GM18502 (cell line): ENCODE results near the gene EGFL7.

ENCODE experiments used
- ATAC-seq: cut with Tn5 transposase; IDR thresholded peaks from one replicate; pipeline ENCODE4 v1.9.1; 2021; ENCODE audit warnings: mild to moderate bottlenecking; ENCODE audit not compliant: unreplicated experiment, poor library complexity

Gene EGFL7

DNA sequence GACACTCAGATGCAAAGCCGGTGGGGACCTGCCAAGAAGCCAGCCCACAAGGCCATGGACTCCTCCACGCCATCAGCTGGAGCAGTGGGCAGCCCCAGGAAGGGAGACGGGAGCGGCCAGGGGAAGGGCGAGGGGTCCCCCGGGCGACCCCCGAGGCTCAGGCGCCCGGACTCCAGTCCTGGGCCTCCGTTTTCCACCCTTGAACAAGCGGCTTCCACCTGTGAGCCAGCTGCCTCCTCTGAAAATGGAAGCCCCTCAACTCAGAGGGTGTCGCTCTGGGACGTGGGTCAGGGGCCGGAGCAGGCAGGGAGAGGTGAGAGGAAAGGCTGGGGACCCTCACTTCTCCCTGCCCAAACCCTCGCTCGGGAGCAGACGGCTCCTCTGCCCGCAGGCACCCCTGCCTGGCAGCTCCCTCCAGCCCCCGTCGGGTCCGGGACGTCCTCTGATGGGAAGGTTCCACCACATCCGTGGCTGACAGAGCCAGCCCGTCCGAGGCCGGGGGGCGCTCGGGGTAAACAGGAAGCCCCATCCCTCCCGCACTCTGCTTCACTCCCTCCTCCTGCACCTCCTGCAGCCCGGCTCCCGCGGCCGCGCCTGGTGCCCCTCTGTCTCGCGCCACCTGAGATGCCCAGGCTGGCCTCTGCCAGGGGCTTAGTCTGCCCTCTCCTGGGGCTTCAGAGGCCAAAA lies 3.7 kb upstream of the EGFL7 start:
- ATAC-seq, result no peak

- no peak for ATAC-seq
These were observed 2.6 kb upstream of the EGFL7 start for GRCh38 chr9:136659861-136660784.

DNA sequence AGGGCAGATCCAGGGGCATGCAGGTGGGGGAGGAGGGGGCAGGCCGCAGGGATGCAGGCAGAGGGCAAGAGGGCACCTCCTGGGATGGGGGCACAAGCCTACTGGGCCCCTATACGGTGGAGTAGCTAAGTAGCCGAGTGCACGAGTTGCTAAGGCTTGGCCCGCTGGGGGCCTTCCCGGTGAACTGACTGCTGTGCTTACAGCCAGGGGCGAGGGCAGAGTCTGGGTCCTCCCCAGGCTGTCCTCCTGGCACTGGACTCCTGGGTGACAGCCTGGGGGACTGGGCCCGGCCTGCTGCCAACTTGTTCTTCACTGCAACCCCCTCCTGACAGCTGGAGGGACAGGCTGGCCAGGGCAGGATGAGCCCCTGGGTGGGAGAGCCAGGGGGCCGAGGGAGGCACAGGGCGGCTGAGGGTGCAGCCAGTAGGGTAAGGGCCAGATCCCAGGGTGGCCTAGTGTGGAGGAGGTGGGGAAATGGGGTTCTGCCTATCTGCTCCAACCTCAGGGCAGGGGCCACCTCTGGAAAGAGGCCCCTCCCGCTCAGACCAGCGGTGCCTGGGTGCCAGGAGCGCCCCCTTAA lies 1.7 kb upstream of the EGFL7 start:
- ATAC-seq, result no peak

DNA sequence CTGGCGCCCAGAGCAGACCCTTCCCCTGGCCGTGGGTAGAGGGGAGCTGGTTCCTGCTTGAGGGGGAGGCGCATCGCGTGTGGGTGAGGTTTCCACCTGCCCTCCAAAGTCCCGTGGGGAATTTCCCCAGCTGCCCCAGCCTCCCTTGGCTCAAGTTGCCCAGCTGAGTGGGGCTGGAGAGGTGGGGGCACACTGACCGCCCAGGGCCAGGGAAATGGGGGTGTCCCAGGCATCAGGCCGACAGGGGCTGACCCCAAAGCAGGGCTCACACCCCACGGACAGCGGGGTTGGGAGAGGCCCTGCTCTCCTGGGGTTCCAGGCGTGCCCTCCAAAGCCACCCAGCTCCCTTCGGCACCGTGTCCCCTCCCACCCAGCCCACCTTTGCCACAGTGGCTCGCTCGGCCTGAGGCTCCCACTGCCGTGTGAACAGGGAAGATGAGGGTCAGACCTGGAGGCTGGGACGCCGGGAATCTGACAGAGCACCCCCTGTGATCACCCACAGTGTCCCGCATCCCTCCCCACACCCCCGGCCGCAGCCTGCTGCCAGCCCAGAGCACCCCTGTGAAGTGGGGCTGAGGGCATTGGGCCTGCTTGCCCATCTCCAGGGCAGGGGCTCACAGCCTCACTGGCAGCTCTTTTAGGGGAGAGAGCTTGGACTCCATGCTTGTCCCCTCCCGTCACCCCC lies 933 bp upstream of the EGFL7 start:
- no peak for ATAC-seq

- ATAC-seq, result no peak
These were observed 425 bp upstream of the EGFL7 start for GRCh38 chr9:136662326-136662655.

GRCh38 chr9:136664000-136664915 lies 1.5 kb downstream of the EGFL7 start:
- no peak for ATAC-seq

- no peak for ATAC-seq
These were observed 2.5 kb downstream of the EGFL7 start for GRCh38 chr9:136665111-136665703.

DNA sequence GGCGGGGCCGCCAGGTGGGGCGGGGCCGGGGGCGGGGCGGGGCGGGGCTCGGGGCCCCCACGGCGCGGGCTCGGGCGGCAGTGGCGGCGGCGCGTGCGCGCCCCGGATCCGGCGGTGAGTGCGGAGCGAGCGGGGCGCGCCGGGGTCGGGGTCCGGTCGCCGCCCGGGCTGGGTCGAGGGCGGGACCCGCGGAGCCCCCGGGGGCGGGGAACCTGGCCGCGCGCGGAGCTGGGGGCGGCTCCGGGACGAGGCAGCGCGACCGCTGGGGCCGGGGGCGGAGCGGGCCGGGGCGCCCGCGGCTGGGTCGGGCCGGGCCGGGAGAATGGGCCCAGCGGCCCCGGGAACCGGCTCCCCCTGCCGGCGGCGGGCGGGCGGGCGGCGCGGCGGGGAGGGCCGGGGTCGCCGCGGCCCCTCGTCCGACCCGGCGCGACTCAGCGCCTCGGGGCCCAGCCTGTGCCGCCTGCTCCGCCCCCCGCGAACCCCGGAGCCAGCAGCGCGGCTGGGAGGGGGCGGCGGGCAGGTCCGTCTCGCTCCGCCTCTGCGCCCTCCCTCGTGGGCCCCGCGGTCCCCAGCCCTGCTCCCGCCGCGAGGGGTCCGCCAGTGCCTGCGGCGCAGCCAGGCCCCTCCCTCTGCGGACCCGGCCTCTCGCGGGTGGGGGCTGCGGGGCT lies 3.1 kb downstream of the EGFL7 start:
- ATAC-seq, result no peak

- no peak for ATAC-seq
These were observed 3.9 kb downstream of the EGFL7 start for GRCh38 chr9:136666372-136667213.

DNA sequence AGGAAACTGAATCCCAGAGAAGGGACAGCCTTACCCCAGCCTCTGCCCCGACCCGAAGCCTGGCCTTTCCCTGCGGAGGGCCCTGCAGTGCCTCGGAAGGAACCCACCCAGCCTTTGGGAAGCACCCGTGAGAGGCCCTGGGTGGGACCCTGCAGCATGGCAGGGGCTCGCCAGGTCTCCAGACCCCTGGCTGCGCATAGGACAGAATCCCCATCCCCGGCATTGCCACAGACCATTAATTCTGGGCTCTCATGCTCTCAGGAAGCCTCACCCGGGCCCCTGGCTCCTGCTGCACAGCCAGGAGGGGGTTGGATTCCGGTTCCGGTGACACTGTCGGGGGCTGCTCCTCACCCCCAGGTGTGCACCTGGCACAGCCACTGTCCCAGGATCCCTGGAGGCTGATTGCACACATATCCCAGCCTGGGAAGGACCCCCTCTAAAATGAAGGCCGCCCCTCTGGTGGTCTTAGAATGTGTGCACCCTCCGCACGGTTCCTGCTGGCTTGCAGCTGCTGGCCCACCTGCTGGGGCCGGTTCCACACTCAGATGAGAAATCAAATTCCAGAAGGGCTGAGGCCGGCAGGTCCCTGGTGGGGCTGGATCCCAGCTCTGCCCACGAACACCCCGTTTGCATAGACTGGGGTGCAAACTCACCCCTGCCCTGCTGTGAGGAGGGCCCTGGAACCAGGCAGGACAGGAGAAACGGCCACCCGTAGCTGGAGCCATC lies 4.7 kb downstream of the EGFL7 start:
- ATAC-seq, result no peak

DNA sequence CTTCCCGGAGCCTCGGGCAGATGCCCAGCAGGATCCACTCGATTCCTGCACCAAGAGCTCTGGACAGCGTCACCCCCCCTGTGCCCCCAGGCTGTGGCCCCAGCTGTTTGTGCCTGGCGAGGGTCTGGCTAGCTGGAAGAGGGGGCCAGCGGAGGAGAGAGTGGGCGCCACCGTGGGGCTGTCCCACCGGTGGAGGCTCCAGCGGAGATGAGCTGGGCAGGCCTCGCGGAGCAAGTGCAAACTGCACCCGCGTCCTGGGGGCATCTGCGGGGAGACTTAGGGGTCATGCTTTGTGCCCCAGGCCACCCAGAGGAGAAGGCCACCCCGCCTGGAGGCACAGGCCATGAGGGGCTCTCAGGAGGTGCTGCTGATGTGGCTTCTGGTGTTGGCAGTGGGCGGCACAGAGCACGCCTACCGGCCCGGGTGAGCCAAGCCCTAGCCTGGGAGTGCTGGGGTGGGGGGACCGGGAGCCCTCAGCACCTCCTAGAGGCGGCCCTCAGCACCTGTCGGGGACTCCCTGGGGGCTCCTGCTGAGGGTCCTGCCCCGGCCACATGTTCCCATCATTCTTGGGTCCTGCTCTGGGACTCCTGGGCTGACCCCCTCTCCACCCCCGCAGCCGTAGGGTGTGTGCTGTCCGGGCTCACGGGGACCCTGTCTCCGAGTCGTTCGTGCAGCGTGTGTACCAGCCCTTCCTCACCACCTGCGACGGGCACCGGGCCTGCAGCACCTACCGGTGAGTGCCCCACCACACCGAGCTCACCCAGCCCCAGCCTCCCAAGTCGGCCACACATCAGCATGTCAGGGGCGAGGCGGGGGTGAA lies 5.4 kb downstream of the EGFL7 start:
- ATAC-seq, result no peak

DNA sequence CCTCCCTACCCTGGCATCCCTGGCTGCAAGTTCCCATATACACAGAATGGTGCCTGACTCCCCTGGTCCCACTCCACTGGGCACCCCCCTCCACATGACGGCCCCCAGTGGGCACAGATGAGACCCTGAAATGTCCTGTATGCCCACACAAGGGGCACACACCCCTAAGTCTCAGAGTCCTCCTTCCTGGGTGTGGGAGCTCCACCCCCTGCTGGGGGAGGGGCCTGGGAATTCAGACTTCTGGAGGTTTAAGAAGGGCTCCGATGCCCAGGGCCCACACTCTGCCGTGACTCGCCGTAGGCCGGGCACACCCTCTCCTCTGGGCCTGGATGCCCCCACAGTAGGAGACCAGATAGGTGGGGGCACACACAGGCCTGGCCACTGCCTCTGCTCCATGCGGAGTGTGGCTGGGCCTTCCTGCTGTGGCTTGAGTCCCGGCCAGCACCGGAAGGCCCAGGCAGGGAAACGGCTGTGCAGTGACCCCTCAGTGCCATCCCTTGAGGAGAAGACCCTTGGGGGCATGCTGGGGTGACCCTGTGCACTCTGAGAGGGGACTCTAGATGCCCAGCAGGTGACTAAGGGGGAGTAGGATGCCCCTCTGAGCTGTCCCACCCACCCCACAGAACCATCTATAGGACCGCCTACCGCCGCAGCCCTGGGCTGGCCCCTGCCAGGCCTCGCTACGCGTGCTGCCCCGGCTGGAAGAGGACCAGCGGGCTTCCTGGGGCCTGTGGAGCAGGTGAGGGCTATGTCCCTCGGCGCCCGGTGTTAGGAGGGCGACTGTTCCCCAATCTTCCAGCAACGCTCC lies 6.5 kb downstream of the EGFL7 start:
- no peak for ATAC-seq

DNA sequence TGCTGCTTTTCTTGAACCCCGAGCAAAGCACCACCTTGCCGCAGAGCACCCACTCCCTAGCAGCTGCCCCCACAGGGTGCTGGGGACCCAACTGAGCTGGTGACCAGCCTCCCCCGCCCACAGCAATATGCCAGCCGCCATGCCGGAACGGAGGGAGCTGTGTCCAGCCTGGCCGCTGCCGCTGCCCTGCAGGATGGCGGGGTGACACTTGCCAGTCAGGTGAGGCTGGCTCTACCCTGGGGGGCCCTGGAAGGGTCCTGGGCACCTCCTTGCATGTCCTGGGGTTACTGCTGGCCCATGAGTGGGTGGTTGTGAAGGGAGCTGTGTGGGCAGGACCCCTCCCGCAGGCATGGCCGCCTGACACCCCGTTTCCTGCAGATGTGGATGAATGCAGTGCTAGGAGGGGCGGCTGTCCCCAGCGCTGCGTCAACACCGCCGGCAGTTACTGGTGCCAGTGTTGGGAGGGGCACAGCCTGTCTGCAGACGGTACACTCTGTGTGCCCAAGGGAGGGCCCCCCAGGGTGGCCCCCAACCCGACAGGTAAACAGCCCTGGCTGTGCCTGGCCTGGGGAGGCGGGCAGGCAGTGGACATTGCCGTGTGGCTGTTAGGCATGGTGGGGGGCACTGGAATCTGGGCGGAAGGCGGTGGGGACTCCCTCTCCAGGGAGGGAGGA lies 7.2 kb downstream of the EGFL7 start:
- no peak for ATAC-seq

DNA sequence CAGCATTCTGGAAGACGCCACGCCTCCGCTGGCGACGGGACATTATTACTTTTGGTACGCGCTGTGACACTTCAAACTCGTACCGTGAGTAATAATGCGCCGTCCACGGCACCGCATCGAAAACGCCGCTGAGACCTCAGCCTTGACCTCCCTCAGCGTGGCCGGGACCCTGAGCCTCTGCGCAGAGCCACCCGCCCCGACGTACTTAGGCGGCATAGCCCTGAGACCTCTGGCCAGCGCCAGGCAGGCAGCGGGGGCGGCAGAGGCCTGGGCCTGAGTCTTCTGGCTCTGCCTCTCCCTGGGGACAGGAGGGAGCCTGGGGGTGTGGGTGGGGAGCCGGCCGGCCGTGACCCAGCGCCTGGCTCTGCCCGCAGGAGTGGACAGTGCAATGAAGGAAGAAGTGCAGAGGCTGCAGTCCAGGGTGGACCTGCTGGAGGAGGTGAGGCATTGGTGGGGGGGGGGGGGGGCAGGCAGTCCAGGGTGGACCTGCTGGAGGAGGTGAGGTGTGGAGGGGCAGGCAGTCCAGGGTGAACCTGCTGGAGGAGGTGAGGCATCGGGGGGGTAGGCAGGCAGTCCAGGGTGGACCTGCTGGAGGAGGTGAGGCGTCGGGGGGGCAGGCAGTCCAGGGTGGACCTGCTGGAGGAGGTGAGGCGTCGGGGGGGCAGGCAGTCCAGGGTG lies 8.0 kb downstream of the EGFL7 start:
- ATAC-seq, result no peak

DNA sequence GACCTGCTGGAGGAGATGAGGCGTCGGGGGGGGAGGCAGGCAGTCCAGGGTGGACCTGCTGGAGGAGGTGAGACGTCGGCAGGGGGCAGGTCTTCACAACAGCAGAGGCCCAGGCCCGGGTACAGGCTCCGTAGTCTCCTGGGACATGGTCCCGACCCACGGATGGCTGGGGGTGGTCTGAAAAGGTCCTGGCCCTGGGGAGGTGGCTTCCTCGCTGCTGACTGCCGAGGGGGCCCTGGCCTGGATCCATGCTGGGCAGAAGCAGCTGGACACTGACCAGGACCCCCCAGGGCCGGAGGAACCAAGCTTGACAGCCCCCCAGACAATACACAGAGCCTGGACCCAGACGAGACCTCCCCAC lies 8.5 kb downstream of the EGFL7 start:
- no peak for ATAC-seq
